ENCODE measurements around the gene SPPL3. TPM values are rescaled to one million over a fixed set of nuclear protein-coding genes. Genes with fewer than 3 reads are reported as not detected.

The SPPL3 gene
- total and polyA plus RNA-seq, 2 experiments from 2014 or later = 10.9 to 27.8 TPM

DNA sequence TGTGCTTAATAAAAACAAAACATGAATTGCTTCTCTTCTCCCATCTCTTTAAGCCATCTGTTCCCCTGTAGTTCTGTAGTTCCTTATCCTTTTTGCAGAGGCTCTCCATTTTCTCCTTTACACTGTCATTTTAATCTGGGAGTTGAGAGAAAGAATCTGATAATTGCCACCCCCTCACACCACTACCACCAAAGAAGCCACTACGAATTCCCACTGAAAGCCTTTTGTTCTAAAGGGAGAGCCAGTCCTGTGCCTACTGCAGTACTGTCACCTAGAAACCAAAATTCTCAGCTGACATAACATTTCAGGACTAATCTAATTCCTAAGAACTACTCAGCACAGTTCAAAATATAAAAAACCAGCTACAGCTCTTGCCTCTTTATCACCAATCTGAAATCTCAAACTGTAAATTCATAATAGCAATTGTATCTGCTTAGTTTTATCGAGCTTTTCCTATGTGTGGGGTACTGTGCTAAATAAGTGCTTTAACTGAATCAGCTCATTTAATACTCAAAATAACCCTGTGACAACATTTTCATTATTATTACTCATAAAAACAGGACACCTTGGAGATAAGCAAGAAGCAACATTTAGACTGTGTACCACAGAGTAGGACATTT is 72.4 kb downstream of the SPPL3 start (continued):
- TF ChIP-seq, protein P1, sequence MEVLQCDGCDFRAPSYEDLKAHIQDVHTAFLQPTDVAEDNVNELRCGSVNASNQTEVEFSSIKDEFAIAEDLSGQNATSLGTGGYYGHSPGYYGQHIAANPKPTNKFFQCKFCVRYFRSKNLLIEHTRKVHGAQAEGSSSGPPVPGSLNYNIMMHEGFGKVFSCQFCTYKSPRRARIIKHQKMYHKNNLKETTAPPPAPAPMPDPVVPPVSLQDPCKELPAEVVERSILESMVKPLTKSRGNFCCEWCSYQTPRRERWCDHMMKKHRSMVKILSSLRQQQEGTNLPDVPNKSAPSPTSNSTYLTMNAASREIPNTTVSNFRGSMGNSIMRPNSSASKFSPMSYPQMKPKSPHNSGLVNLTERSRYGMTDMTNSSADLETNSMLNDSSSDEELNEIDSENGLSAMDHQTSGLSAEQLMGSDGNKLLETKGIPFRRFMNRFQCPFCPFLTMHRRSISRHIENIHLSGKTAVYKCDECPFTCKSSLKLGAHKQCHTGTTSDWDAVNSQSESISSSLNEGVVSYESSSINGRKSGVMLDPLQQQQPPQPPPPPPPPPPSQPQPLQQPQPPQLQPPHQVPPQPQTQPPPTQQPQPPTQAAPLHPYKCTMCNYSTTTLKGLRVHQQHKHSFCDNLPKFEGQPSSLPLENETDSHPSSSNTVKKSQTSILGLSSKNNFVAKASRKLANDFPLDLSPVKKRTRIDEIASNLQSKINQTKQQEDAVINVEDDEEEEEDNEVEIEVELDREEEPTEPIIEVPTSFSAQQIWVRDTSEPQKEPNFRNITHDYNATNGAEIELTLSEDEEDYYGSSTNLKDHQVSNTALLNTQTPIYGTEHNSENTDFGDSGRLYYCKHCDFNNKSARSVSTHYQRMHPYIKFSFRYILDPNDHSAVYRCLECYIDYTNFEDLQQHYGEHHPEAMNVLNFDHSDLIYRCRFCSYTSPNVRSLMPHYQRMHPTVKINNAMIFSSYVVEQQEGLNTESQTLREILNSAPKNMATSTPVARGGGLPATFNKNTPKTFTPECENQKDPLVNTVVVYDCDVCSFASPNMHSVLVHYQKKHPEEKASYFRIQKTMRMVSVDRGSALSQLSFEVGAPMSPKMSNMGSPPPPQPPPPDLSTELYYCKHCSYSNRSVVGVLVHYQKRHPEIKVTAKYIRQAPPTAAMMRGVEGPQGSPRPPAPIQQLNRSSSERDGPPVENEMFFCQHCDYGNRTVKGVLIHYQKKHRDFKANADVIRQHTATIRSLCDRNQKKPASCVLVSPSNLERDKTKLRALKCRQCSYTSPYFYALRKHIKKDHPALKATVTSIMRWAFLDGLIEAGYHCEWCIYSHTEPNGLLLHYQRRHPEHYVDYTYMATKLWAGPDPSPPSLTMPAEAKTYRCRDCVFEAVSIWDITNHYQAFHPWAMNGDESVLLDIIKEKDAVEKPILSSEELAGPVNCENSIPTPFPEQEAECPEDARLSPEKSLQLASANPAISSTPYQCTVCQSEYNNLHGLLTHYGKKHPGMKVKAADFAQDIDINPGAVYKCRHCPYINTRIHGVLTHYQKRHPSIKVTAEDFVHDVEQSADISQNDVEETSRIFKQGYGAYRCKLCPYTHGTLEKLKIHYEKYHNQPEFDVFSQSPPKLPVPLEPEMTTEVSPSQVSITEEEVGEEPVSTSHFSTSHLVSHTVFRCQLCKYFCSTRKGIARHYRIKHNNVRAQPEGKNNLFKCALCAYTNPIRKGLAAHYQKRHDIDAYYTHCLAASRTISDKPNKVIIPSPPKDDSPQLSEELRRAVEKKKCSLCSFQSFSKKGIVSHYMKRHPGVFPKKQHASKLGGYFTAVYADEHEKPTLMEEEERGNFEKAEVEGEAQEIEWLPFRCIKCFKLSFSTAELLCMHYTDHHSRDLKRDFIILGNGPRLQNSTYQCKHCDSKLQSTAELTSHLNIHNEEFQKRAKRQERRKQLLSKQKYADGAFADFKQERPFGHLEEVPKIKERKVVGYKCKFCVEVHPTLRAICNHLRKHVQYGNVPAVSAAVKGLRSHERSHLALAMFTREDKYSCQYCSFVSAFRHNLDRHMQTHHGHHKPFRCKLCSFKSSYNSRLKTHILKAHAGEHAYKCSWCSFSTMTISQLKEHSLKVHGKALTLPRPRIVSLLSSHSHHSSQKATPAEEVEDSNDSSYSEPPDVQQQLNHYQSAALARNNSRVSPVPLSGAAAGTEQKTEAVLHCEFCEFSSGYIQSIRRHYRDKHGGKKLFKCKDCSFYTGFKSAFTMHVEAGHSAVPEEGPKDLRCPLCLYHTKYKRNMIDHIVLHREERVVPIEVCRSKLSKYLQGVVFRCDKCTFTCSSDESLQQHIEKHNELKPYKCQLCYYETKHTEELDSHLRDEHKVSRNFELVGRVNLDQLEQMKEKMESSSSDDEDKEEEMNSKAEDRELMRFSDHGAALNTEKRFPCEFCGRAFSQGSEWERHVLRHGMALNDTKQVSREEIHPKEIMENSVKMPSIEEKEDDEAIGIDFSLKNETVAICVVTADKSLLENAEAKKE (CRISPR knock-in tag; IDR thresholded peaks at IDR 0.05) = no peak
- TF ChIP-seq JUNB (IDR thresholded peaks at IDR 0.05; ENCODE audit: unreplicated experiment) (no peak), EZH2phosphoT487 (IDR thresholded peaks at IDR 0.05; ENCODE audit: unreplicated experiment) (no peak), STAT1 (IDR thresholded peaks at IDR 0.05; ENCODE audit: unreplicated experiment) (no peak), NANOG (IDR thresholded peaks at IDR 0.05; ENCODE audit: borderline replicate concordance) (no peak), EZH2 (IDR thresholded peaks at IDR 0.05; ENCODE audit: low read depth, unreplicated experiment) (no peak), CREB1 (CRISPR knock-in tag; IDR thresholded peaks at IDR 0.05; ENCODE audit: low read depth) (no peak)
- TF ChIP-seq, protein P2, sequence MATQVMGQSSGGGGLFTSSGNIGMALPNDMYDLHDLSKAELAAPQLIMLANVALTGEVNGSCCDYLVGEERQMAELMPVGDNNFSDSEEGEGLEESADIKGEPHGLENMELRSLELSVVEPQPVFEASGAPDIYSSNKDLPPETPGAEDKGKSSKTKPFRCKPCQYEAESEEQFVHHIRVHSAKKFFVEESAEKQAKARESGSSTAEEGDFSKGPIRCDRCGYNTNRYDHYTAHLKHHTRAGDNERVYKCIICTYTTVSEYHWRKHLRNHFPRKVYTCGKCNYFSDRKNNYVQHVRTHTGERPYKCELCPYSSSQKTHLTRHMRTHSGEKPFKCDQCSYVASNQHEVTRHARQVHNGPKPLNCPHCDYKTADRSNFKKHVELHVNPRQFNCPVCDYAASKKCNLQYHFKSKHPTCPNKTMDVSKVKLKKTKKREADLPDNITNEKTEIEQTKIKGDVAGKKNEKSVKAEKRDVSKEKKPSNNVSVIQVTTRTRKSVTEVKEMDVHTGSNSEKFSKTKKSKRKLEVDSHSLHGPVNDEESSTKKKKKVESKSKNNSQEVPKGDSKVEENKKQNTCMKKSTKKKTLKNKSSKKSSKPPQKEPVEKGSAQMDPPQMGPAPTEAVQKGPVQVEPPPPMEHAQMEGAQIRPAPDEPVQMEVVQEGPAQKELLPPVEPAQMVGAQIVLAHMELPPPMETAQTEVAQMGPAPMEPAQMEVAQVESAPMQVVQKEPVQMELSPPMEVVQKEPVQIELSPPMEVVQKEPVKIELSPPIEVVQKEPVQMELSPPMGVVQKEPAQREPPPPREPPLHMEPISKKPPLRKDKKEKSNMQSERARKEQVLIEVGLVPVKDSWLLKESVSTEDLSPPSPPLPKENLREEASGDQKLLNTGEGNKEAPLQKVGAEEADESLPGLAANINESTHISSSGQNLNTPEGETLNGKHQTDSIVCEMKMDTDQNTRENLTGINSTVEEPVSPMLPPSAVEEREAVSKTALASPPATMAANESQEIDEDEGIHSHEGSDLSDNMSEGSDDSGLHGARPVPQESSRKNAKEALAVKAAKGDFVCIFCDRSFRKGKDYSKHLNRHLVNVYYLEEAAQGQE (IDR thresholded peaks at IDR 0.05; ENCODE audit: unreplicated experiment) = no peak
- TF ChIP-seq, protein P3, sequence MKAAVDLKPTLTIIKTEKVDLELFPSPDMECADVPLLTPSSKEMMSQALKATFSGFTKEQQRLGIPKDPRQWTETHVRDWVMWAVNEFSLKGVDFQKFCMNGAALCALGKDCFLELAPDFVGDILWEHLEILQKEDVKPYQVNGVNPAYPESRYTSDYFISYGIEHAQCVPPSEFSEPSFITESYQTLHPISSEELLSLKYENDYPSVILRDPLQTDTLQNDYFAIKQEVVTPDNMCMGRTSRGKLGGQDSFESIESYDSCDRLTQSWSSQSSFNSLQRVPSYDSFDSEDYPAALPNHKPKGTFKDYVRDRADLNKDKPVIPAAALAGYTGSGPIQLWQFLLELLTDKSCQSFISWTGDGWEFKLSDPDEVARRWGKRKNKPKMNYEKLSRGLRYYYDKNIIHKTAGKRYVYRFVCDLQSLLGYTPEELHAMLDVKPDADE (IDR thresholded peaks at IDR 0.05) = no peak

All from GM23338 (cell line).